HL-60 (cell line): ENCODE results near the gene CPED1.

Source experiments
- GABPA ChIP-seq: IDR thresholded peaks from 2 replicates; pipeline ENCODE4 v1.6.1; 2012; ENCODE audit warnings: low read depth
- POLR2AphosphoS5 ChIP-seq: IDR thresholded peaks from 2 replicates; pipeline ENCODE4 v1.6.1; 2012; ENCODE audit warnings: low read depth
- SPI1 ChIP-seq: IDR thresholded peaks from 2 replicates; pipeline ENCODE4 v1.6.1; 2012; ENCODE audit warnings: low read depth, mild to moderate bottlenecking, borderline replicate concordance
- TF ChIP-seq, protein P1 (sequence below): IDR thresholded peaks from 2 replicates; pipeline ENCODE4 v1.6.1; 2012; ENCODE audit warnings: low read depth; ENCODE audit not compliant: insufficient replicate concordance
- TF ChIP-seq, protein P2 (sequence below): IDR thresholded peaks from one replicate; pipeline ENCODE4 v1.5.1; 2011; ENCODE audit warnings: low read length, control low read depth, inconsistent platforms; ENCODE audit not compliant: insufficient read depth

DNA sequence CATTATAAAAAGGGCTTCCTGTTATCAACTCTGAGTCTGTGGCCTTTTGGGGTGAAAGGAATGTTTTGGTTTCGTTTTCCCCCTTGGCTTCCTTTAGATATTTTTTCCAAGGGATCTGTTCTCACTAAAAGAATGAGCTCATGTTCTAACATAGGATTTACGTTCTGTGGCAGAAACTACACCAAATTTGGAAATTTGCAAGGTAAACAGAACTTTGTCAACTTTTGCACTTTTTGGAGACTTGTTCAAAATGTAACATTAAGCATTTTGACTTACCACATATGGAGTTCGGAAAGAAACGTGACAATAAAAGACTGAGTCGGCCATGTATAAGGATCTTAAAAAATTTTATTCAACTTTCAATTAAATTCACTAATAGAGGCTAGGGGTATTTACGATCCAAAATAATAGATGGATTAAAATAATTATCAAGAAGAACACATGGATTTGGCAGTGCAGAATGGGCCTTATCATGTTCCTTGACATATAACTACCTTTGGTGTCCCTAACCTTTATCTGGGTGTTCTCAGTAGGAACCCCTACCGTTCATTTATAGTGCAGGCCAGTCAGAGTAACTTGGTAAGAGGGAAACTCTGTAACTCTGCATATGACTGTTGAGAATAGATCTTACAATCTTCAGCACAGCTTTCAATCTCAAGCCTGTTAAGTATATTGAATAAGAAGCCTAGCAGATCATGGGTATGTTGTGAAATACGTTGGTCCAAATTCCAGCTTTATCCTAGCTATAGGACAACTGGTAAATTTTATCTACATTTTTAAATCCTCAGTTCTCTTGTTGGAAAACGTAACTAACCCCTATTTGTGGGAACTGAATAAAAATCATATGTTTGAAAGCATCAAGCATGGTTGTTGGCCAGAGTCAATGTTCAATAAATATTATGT lies 11.8 kb downstream of the CPED1 start:
- TF ChIP-seq, protein P1, sequence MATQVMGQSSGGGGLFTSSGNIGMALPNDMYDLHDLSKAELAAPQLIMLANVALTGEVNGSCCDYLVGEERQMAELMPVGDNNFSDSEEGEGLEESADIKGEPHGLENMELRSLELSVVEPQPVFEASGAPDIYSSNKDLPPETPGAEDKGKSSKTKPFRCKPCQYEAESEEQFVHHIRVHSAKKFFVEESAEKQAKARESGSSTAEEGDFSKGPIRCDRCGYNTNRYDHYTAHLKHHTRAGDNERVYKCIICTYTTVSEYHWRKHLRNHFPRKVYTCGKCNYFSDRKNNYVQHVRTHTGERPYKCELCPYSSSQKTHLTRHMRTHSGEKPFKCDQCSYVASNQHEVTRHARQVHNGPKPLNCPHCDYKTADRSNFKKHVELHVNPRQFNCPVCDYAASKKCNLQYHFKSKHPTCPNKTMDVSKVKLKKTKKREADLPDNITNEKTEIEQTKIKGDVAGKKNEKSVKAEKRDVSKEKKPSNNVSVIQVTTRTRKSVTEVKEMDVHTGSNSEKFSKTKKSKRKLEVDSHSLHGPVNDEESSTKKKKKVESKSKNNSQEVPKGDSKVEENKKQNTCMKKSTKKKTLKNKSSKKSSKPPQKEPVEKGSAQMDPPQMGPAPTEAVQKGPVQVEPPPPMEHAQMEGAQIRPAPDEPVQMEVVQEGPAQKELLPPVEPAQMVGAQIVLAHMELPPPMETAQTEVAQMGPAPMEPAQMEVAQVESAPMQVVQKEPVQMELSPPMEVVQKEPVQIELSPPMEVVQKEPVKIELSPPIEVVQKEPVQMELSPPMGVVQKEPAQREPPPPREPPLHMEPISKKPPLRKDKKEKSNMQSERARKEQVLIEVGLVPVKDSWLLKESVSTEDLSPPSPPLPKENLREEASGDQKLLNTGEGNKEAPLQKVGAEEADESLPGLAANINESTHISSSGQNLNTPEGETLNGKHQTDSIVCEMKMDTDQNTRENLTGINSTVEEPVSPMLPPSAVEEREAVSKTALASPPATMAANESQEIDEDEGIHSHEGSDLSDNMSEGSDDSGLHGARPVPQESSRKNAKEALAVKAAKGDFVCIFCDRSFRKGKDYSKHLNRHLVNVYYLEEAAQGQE = no peak
- no peak for TF ChIP-seq GABPA
- TF ChIP-seq, protein P2, sequence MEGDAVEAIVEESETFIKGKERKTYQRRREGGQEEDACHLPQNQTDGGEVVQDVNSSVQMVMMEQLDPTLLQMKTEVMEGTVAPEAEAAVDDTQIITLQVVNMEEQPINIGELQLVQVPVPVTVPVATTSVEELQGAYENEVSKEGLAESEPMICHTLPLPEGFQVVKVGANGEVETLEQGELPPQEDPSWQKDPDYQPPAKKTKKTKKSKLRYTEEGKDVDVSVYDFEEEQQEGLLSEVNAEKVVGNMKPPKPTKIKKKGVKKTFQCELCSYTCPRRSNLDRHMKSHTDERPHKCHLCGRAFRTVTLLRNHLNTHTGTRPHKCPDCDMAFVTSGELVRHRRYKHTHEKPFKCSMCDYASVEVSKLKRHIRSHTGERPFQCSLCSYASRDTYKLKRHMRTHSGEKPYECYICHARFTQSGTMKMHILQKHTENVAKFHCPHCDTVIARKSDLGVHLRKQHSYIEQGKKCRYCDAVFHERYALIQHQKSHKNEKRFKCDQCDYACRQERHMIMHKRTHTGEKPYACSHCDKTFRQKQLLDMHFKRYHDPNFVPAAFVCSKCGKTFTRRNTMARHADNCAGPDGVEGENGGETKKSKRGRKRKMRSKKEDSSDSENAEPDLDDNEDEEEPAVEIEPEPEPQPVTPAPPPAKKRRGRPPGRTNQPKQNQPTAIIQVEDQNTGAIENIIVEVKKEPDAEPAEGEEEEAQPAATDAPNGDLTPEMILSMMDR = no peak
- no peak for TF ChIP-seq POLR2AphosphoS5
- no peak for TF ChIP-seq SPI1
